Neural progenitor cell (in vitro differentiated cells): Measurements from ENCODE around the gene CLINT1. TPM values are rescaled to one million over a fixed set of nuclear protein-coding genes. Genes with fewer than 3 reads are reported as not detected.

Source experiments
- DNase-seq: peaks from one replicate; pipeline ENCODE4 v3.0.0-alpha.2; 2016; ENCODE audit warnings: low spot score
- H2AFZ ChIP-seq: fragments of 200-600 bp; sonication (generic); replicated peaks from 2 replicates; pipeline ENCODE4 v1.6.1; 2016; ENCODE audit warnings: antibody characterized with exemption
- H3F3A ChIP-seq: fragments of 200-600 bp; sonication (generic); 2 replicates; pipeline ENCODE4 v1.6.1; 2016; ENCODE audit warnings: antibody characterized with exemption, low read depth
- H3K27ac ChIP-seq: fragments of 200-600 bp; sonication (generic); 2 replicates; pipeline ENCODE4 v1.5.1; 2016; ENCODE audit warnings: mild to moderate bottlenecking
- H3K27me3 ChIP-seq: fragments of 200-600 bp; sonication (generic); 2 replicates; pipeline ENCODE4 v1.6.1; 2016; ENCODE audit warnings: mild to moderate bottlenecking, moderate library complexity
- H3K36me3 ChIP-seq: fragments of 200-600 bp; sonication (generic); 2 replicates; pipeline ENCODE4 v1.5.1; 2016
- H3K4me1 ChIP-seq: fragments of 200-600 bp; sonication (generic); 2 replicates; pipeline ENCODE4 v1.6.1; 2016; ENCODE audit warnings: mixed run types
- H3K4me2 ChIP-seq: fragments of 200-600 bp; sonication (generic); 2 replicates; pipeline ENCODE4 v1.6.1; 2016
- H3K4me3 ChIP-seq: fragments of 200-600 bp; sonication (generic); 2 replicates; pipeline ENCODE4 v1.5.1; 2016
- H3K79me2 ChIP-seq: fragments of 200-600 bp; sonication (generic); 2 replicates; pipeline ENCODE4 v1.6.1; 2016; ENCODE audit warnings: low read depth
- H3K9ac ChIP-seq: fragments of 200-600 bp; sonication (generic); 2 replicates; pipeline ENCODE4 v1.6.1; 2016
- H3K9me3 ChIP-seq: fragments of 200-600 bp; sonication (generic); 2 replicates; pipeline ENCODE4 v1.5.1; 2016; ENCODE audit warnings: low read depth
- H4K20me1 ChIP-seq: fragments of 200-600 bp; sonication (generic); 2 replicates; pipeline ENCODE4 v1.6.1; 2016; ENCODE audit warnings: low read depth
- H3K27ac Mint-ChIP-seq: 3 replicates; pipeline ENCODE4 v1.8.0; 2021; ENCODE audit warnings: mixed read lengths
- H3K27me3 Mint-ChIP-seq: 2 replicates; pipeline ENCODE4 v1.8.0; 2022; ENCODE audit warnings: low read depth, mild to moderate bottlenecking, inconsistent platforms, moderate library complexity, mixed read lengths; ENCODE audit not compliant: insufficient read depth
- H3K36me3 Mint-ChIP-seq: 3 replicates; pipeline ENCODE4 v1.8.0; 2021; ENCODE audit warnings: mixed read lengths
- H3K4me1 Mint-ChIP-seq: 3 replicates; pipeline ENCODE4 v1.8.0; 2021; ENCODE audit warnings: mixed read lengths
- H3K4me3 Mint-ChIP-seq: 3 replicates; pipeline ENCODE4 v1.8.0; 2021; ENCODE audit warnings: mild to moderate bottlenecking, moderate library complexity, mixed read lengths
- H3K9me3 Mint-ChIP-seq: 3 replicates; pipeline ENCODE4 v1.8.0; 2020; ENCODE audit warnings: mixed read lengths
- CTCF ChIP-seq: fragments of 200-600 bp; sonication (generic); IDR thresholded peaks from 2 replicates; pipeline ENCODE4 v1.5.1; 2017; ENCODE audit warnings: antibody characterized with exemption, mild to moderate bottlenecking
- EZH2 ChIP-seq: fragments of 200-600 bp; sonication (generic); IDR thresholded peaks from 2 replicates; pipeline ENCODE4 v1.6.1; 2017; ENCODE audit warnings: antibody characterized with exemption, mild to moderate bottlenecking, moderate library complexity
- EZH2phosphoT487 ChIP-seq: fragments of 200-600 bp; sonication (generic); IDR thresholded peaks from 2 replicates; pipeline ENCODE4 v1.6.1; 2017; ENCODE audit warnings: antibody characterized with exemption
- total RNA-seq: library from RNA; depleted of rRNA; stranded (reverse); fragments of >200 nt; gene quantifications from 2 replicates; pipeline ENCODE4 v1.2.3, GENCODE V29; 2015; ENCODE audit warnings: low replicate concordance

Gene CLINT1
- total RNA-seq, 1 donor from 2014 or later, result 65.0 TPM

GRCh38 chr5:157770665-157771064 lies 88.3 kb downstream of the CLINT1 start:
- no peaks in the 10 kb centered on the region for H3K9me3 Mint-ChIP-seq

GRCh38 chr5:157767689-157768088 lies 91.3 kb downstream of the CLINT1 start:
- Histone ChIP-seq H3K79me2 (no peaks in the 10 kb centered on the region), H3K9ac (no peak overlapping the region), H3K9me3 (no peaks in the 10 kb centered on the region), H3K27ac (no peak overlapping the region), H3K4me2 (no peak overlapping the region), H3K4me3 (no peak overlapping the region), H2AFZ (no peak overlapping the region), H4K20me1 (no peaks in the 10 kb centered on the region), H3K36me3 (no peaks in the 10 kb centered on the region), H3F3A (peaks cover under 1% of the 10 kb centered on the region), H3K27me3 (no peaks in the 10 kb centered on the region), H3K4me1 (no peaks in the 10 kb centered on the region)
- TF ChIP-seq EZH2 (no peak), CTCF (no peak), EZH2phosphoT487 (no peak)
- Mint-ChIP-seq H3K9me3 (no peaks in the 10 kb centered on the region), H3K27me3 (peaks cover 2% of the 10 kb centered on the region), H3K36me3 (no peaks in the 10 kb centered on the region), H3K27ac (no peak overlapping the region), H3K4me1 (peaks cover 13% of the 10 kb centered on the region), H3K4me3 (no peak overlapping the region)
- DNase-seq, result no peak

More at GRCh38 chr5:157770665-157771064, 88.3 kb downstream of the CLINT1 start:
- peaks cover 5% of the 10 kb centered on the region for H3K4me1 Mint-ChIP-seq
- no peak overlapping the region for H3K4me3 Mint-ChIP-seq
- H3K9ac ChIP-seq, result no peak overlapping the region
- H3K36me3 Mint-ChIP-seq, result no peaks in the 10 kb centered on the region
- H3K9me3 ChIP-seq, result no peaks in the 10 kb centered on the region
- H3K4me1 ChIP-seq, result no peaks in the 10 kb centered on the region
- no peaks in the 10 kb centered on the region for H3F3A ChIP-seq
- no peak for DNase-seq
- H2AFZ ChIP-seq, result no peak overlapping the region
- no peak overlapping the region for H3K4me2 ChIP-seq
- H3K27me3 Mint-ChIP-seq, result no peaks in the 10 kb centered on the region
- TF ChIP-seq EZH2phosphoT487 (no peak), CTCF (no peak), EZH2 (no peak)
- H3K36me3 ChIP-seq, result no peaks in the 10 kb centered on the region
- H4K20me1 ChIP-seq, result no peaks in the 10 kb centered on the region
- no peak overlapping the region for H3K27ac Mint-ChIP-seq
- H3K79me2 ChIP-seq, result no peaks in the 10 kb centered on the region
- H3K27ac ChIP-seq, result no peak overlapping the region
- H3K4me3 ChIP-seq, result no peak overlapping the region
- no peaks in the 10 kb centered on the region for H3K27me3 ChIP-seq

- TF ChIP-seq EZH2phosphoT487 (no peak), CTCF (no peak), EZH2 (no peak)
- Histone ChIP-seq H3K4me1 (peaks cover 6% of the 10 kb centered on the region), H3K4me2 (no peak overlapping the region), H3F3A (peaks cover 7% of the 10 kb centered on the region), H3K9ac (no peak overlapping the region), H3K4me3 (no peak overlapping the region), H3K27me3 (no peaks in the 10 kb centered on the region), H3K27ac (no peak overlapping the region), H3K9me3 (no peaks in the 10 kb centered on the region), H4K20me1 (no peaks in the 10 kb centered on the region), H3K79me2 (no peaks in the 10 kb centered on the region), H2AFZ (no peak overlapping the region), H3K36me3 (no peaks in the 10 kb centered on the region)
- peaks cover 15% of the 10 kb centered on the region for H3K4me1 Mint-ChIP-seq
- H3K4me3 Mint-ChIP-seq, result no peak overlapping the region
- no peaks in the 10 kb centered on the region for H3K36me3 Mint-ChIP-seq
- DNase-seq, result no peak
- no peaks in the 10 kb centered on the region for H3K9me3 Mint-ChIP-seq
- H3K27ac Mint-ChIP-seq, result no peak overlapping the region
- peaks cover 2% of the 10 kb centered on the region for H3K27me3 Mint-ChIP-seq
Measured at GRCh38 chr5:157766902-157767301, 92.0 kb downstream of the CLINT1 start.
